Measurements from ENCODE around the gene QSOX2. TPM values are rescaled to one million over a fixed set of nuclear protein-coding genes. Genes with fewer than 3 reads are reported as not detected.
A peak's percentile ranks its signal among the peaks of the same experiment; 100 is the strongest.

The QSOX2 gene
- polyA plus RNA-seq, 3 donors from 2014 or later, result 0.59 to 0.89 TPM; not detected in 1

- H3K9me3 Mint-ChIP-seq, result no peaks in the 10 kb centered on the region
- H3K4me1 Mint-ChIP-seq, result no peaks in the 10 kb centered on the region
- DNase-seq, result no peak
- H3K27me3 Mint-ChIP-seq (ENCODE audit: low read depth in 3 of 3), result peaks cover 0 to 2% (median 0%) of the 10 kb centered on the region in 3 donors
- H3K4me3 Mint-ChIP-seq, result no peak overlapping the region
- no peak overlapping the region for H3K27ac Mint-ChIP-seq
- H3K36me3 Mint-ChIP-seq, result no peaks in the 10 kb centered on the region
These were observed 9.5 kb upstream of the QSOX2 start for GRCh38 chr9:136255166-136255538.

GRCh38 chr9:136254381-136255165 is 9.0 kb upstream of the QSOX2 start:
- no peak overlapping the region for H3K4me3 Mint-ChIP-seq

GRCh38 chr9:136253246-136254130 is 7.9 kb upstream of the QSOX2 start:
- peaks cover 0 to 5% (median 0%) of the 10 kb centered on the region in 3 donors for H3K27me3 Mint-ChIP-seq (ENCODE audit: low read depth in 3 of 3)
- no peaks in the 10 kb centered on the region for H3K36me3 Mint-ChIP-seq
- no peaks in the 10 kb centered on the region for H3K9me3 Mint-ChIP-seq
- no peaks in the 10 kb centered on the region for H3K4me1 Mint-ChIP-seq
- H3K27ac Mint-ChIP-seq, result no peak overlapping the region
- DNase-seq, result no peak
- H3K4me3 Mint-ChIP-seq, result no peak overlapping the region

More at GRCh38 chr9:136254381-136255165, 9.0 kb upstream of the QSOX2 start:
- no peaks in the 10 kb centered on the region for H3K9me3 Mint-ChIP-seq
- no peak overlapping the region for H3K27ac Mint-ChIP-seq
- no peak for DNase-seq
- no peaks in the 10 kb centered on the region for H3K4me1 Mint-ChIP-seq
- H3K36me3 Mint-ChIP-seq, result no peaks in the 10 kb centered on the region
- peaks cover 0 to 5% (median 0%) of the 10 kb centered on the region in 3 donors for H3K27me3 Mint-ChIP-seq (ENCODE audit: low read depth in 3 of 3)

- DNase-seq, result no peak
- Mint-ChIP-seq H3K4me3 (no peak overlapping the region), H3K9me3 (no peaks in the 10 kb centered on the region), H3K27me3 (ENCODE audit: low read depth in 3 of 3) (peaks cover 0 to 5% (median 0%) of the 10 kb centered on the region in 3 donors), H3K27ac (no peak overlapping the region), H3K36me3 (no peaks in the 10 kb centered on the region), H3K4me1 (no peaks in the 10 kb centered on the region)
These were observed 7.2 kb upstream of the QSOX2 start for GRCh38 chr9:136252846-136253245.

- Mint-ChIP-seq H3K4me1 (no peaks in the 10 kb centered on the region), H3K9me3 (no peaks in the 10 kb centered on the region), H3K4me3 (no peak overlapping the region), H3K27me3 (ENCODE audit: low read depth in 3 of 3) (peaks cover 0 to 5% (median 0%) of the 10 kb centered on the region in 3 donors), H3K27ac (no peak overlapping the region), H3K36me3 (no peaks in the 10 kb centered on the region)
- no peak for DNase-seq
These were observed 6.7 kb upstream of the QSOX2 start for GRCh38 chr9:136252281-136252680.

GRCh38 chr9:136251264-136252115 is 5.9 kb upstream of the QSOX2 start:
- Mint-ChIP-seq H3K36me3 (no peaks in the 10 kb centered on the region), H3K9me3 (no peaks in the 10 kb centered on the region), H3K4me3 (no peak overlapping the region), H3K4me1 (no peaks in the 10 kb centered on the region), H3K27ac (no peak overlapping the region), H3K27me3 (ENCODE audit: low read depth in 3 of 3) (peaks cover 0 to 5% (median 0%) of the 10 kb centered on the region in 3 donors)
- no peak for DNase-seq

GRCh38 chr9:136250676-136251075 is 5.1 kb upstream of the QSOX2 start:
- no peak for DNase-seq
- Mint-ChIP-seq H3K27ac (no peak overlapping the region), H3K4me1 (peaks cover 0 to 3% of the 10 kb centered on the region in 2 donors), H3K36me3 (no peaks in the 10 kb centered on the region), H3K4me3 (no peak overlapping the region), H3K27me3 (ENCODE audit: low read depth in 3 of 3) (peaks cover 0 to 5% (median 0%) of the 10 kb centered on the region in 3 donors), H3K9me3 (no peaks in the 10 kb centered on the region)

- Mint-ChIP-seq H3K27ac (no peak overlapping the region), H3K4me3 (no peak overlapping the region), H3K9me3 (no peaks in the 10 kb centered on the region), H3K36me3 (no peaks in the 10 kb centered on the region), H3K4me1 (peaks cover 2 to 4% of the 10 kb centered on the region in 2 donors), H3K27me3 (ENCODE audit: low read depth in 3 of 3) (peaks cover 0 to 3% (median under 1%) of the 10 kb centered on the region in 3 donors)
- no peak for DNase-seq
These were observed 4.4 kb upstream of the QSOX2 start for GRCh38 chr9:136249877-136250559.

GRCh38 chr9:136248951-136249876 is 3.6 kb upstream of the QSOX2 start:
- Mint-ChIP-seq H3K4me3 (no peak overlapping the region), H3K27me3 (ENCODE audit: low read depth in 3 of 3) (peaks cover 2 to 6% (median 3%) of the 10 kb centered on the region in 3 donors), H3K9me3 (no peaks in the 10 kb centered on the region), H3K27ac (no peak overlapping the region), H3K4me1 (peaks cover 10 to 13% of the 10 kb centered on the region in 2 donors), H3K36me3 (no peaks in the 10 kb centered on the region)
- DNase-seq, result no peak

GRCh38 chr9:136247947-136248637 is 2.5 kb upstream of the QSOX2 start:
- H3K4me3 Mint-ChIP-seq, result no peak overlapping the region
- no peak overlapping the region for H3K27ac Mint-ChIP-seq
- peaks cover 2 to 6% (median 3%) of the 10 kb centered on the region in 3 donors for H3K27me3 Mint-ChIP-seq (ENCODE audit: low read depth in 3 of 3)
- H3K9me3 Mint-ChIP-seq, result no peaks in the 10 kb centered on the region
- H3K4me1 Mint-ChIP-seq, result peaks cover 21 to 24% of the 10 kb centered on the region in 2 donors
- DNase-seq, result no peak
- no peaks in the 10 kb centered on the region for H3K36me3 Mint-ChIP-seq

- DNase-seq, result no peak
- peak overlapping the region in 1 of 6 donors; percentile 26 for H3K27ac Mint-ChIP-seq
- no peaks in the 10 kb centered on the region for H3K9me3 Mint-ChIP-seq
- peak overlapping the region in 1 of 5 donors; percentile 36 for H3K4me3 Mint-ChIP-seq
- peaks cover 2 to 6% (median 3%) of the 10 kb centered on the region in 3 donors for H3K27me3 Mint-ChIP-seq (ENCODE audit: low read depth in 3 of 3)
- no peaks in the 10 kb centered on the region for H3K36me3 Mint-ChIP-seq
- H3K4me1 Mint-ChIP-seq, result peaks cover 27 to 29% of the 10 kb centered on the region in 2 donors
These were observed 1.9 kb upstream of the QSOX2 start for GRCh38 chr9:136247551-136247916.
